Activated T-cell treated with anti-CD3 and anti-CD28 coated beads for 48 hours (primary cell): ENCODE measurements around the gene CTDSPL.
"Not testable (repeated sequence)": the region's sequence is repeated elsewhere in the genome, so short reads cannot be mapped to it uniquely, and the experiment has no call there.

Experiments used
- DNase-seq: peaks from one replicate; pipeline ENCODE4 v3.0.0-alpha.2; 2020; ENCODE audit warnings: low read depth

CTDSPL gene

GRCh38 chr3:37968813-37969595, 107.3 kb downstream of the CTDSPL start:
- DNase-seq: no peak

- DNase-seq: no peak
These were observed 108.0 kb downstream of the CTDSPL start for GRCh38 chr3:37969596-37970100.

- no peak for DNase-seq
These were observed 109.1 kb downstream of the CTDSPL start for GRCh38 chr3:37970802-37971201.

- no peak for DNase-seq
These were observed 109.8 kb downstream of the CTDSPL start for GRCh38 chr3:37971467-37971866.

- DNase-seq: not testable (repeated sequence)
These were observed 110.4 kb downstream of the CTDSPL start for GRCh38 chr3:37972056-37972455.

- DNase-seq: no peak
These were observed 111.8 kb downstream of the CTDSPL start for GRCh38 chr3:37973246-37974054.

GRCh38 chr3:37974121-37975083, 112.7 kb downstream of the CTDSPL start:
- peak; percentile 54 for DNase-seq

GRCh38 chr3:37979541-37980461, 118.1 kb downstream of the CTDSPL start:
- DNase-seq: no peak

GRCh38 chr3:37980462-37981347, 119.0 kb downstream of the CTDSPL start:
- DNase-seq: no peak

GRCh38 chr3:37981348-37981664, 119.6 kb downstream of the CTDSPL start:
- DNase-seq: no peak

GRCh38 chr3:37982331-37982730, 120.7 kb downstream of the CTDSPL start:
- DNase-seq: no peak

GRCh38 chr3:37984051-37984450, 122.4 kb downstream of the CTDSPL start:
- no peak for DNase-seq

GRCh38 chr3:37984596-37984995, 122.9 kb downstream of the CTDSPL start:
- DNase-seq: no peak

- DNase-seq: no peak
These were observed 124.1 kb downstream of the CTDSPL start for GRCh38 chr3:37985637-37986320.

GRCh38 chr3:37986479-37987314, 125.0 kb downstream of the CTDSPL start:
- no peak for DNase-seq

GRCh38 chr3:37987315-37987697, 125.6 kb downstream of the CTDSPL start:
- no peak for DNase-seq

- no peak for DNase-seq
These were observed 126.1 kb downstream of the CTDSPL start for GRCh38 chr3:37987751-37988179.

- not testable (repeated sequence) for DNase-seq
These were observed 126.7 kb downstream of the CTDSPL start for GRCh38 chr3:37988376-37988775.
